Erythroblast (primary cell): ENCODE data around the gene PIAS4.

Experiments
- GATA1 ChIP-seq: IDR thresholded peaks from 2 replicates; pipeline ENCODE4 v1.6.1; 2011; ENCODE audit warnings: low read depth, mild to moderate bottlenecking, control low read depth, low read length, moderate library complexity
- POLR2A ChIP-seq: IDR thresholded peaks from 2 replicates; pipeline ENCODE4 v1.6.1; 2011; ENCODE audit warnings: mild to moderate bottlenecking, low read length

DNA sequence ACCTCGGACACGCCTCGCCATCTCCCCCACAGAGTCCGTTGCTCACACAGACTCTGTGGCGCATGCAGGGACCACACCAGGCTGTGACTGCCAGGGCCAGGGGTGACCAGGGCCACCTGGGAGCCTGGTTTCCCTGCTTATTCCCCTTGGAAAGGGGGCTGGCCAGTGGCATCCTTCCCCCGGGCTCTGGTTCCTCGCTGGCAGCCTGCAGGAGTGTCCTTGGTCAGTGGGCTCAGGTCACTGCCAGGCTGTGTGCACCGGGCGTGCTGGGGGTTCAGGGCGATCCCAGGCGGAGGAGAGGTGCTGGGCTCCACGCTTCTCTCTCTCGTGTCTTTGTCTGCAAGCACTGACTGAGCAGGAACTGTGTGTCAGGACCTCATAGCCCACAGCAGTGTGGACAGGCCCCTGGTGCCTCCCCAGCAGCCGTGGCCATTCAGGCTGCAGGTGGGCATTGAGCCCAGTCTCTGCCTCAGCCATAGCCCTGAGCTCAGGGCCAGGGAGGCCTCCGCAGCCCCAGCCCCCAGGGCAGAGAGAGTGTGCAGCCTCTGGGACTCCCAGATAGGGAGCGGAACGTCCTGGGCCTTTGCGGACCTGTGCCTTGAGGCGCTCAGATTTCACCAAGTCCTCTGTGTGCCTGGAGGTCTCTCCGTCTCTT, 6.5 kb downstream of the PIAS4 start:
- TF ChIP-seq POLR2A (no peak), GATA1 (no peak)
